ENCODE results near the gene NRTN.
"Not testable (repeated sequence)": the region's sequence is repeated elsewhere in the genome, so short reads cannot be mapped to it uniquely, and the experiment has no call there.

The NRTN gene

GRCh38 chr19:5873617-5874199 is 68.8 kb downstream of the NRTN start:
- no peak for DNase-seq (ENCODE audit: low spot score)
- no peak for TF ChIP-seq CTCF (IDR thresholded peaks at IDR 0.05; ENCODE audit: extremely low read depth, missing control alignments)

GRCh38 chr19:5874496-5874895 is 69.6 kb downstream of the NRTN start:
- not testable (repeated sequence) for DNase-seq (ENCODE audit: low spot score)

GRCh38 chr19:5877427-5877826 is 72.6 kb downstream of the NRTN start:
- no peak for TF ChIP-seq CTCF (IDR thresholded peaks at IDR 0.05; ENCODE audit: extremely low read depth, missing control alignments)
- DNase-seq (ENCODE audit: low spot score) = no peak

GRCh38 chr19:5877882-5878281 is 73.0 kb downstream of the NRTN start:
- DNase-seq (ENCODE audit: low spot score) = no peak
- TF ChIP-seq CTCF (IDR thresholded peaks at IDR 0.05; ENCODE audit: extremely low read depth, missing control alignments) = no peak

All from GM20000 (cell line).